Ectodermal cell (in vitro differentiated cells): ENCODE results near the gene BTG4.

Experiments used
- H3K27ac ChIP-seq: 2 replicates; pipeline ENCODE4 v1.7.0; 2013; ENCODE audit warnings: mild to moderate bottlenecking, low read depth, low read length; ENCODE audit not compliant: insufficient read depth, poor library complexity, severe bottlenecking
- H3K27me3 ChIP-seq: 2 replicates; pipeline ENCODE4 v1.7.0; 2013; ENCODE audit warnings: mild to moderate bottlenecking, low read length; ENCODE audit not compliant: insufficient read depth, control insufficient read depth, poor library complexity, severe bottlenecking
- H3K36me3 ChIP-seq: one replicate; pipeline ENCODE4 v1.7.0; 2013; ENCODE audit warnings: low read length; ENCODE audit not compliant: control insufficient read depth, insufficient read depth
- H3K4me1 ChIP-seq: one replicate; pipeline ENCODE4 v1.7.0; 2013; ENCODE audit warnings: low read length; ENCODE audit not compliant: control insufficient read depth, insufficient read depth
- H3K4me3 ChIP-seq: 2 replicates; pipeline ENCODE4 v1.7.0; 2013; ENCODE audit warnings: low read depth, low read length, control low read depth; ENCODE audit not compliant: insufficient read depth
- H3K9me3 ChIP-seq: 2 replicates; pipeline ENCODE4 v1.7.0; 2013; ENCODE audit warnings: mild to moderate bottlenecking, low read length, moderate library complexity; ENCODE audit not compliant: control insufficient read depth
- WGBS, 2 experiments: methylation state at CpG; one replicate each; pipeline ENCODE4 v1.1.7; 2013; ENCODE audit warnings: missing lambda C conversion rate in 2 of 2; 5-methylcytosine and 5-hydroxymethylcytosine counted together

Gene BTG4

GRCh38 chr11:111456859-111457730 lies 55.1 kb downstream of the BTG4 start:
- Histone ChIP-seq H3K36me3 (no peaks in the 10 kb centered on the region), H3K4me3 (no peak overlapping the region), H3K27ac (no peak overlapping the region), H3K4me1 (peaks cover 3% of the 10 kb centered on the region), H3K27me3 (no peaks in the 10 kb centered on the region), H3K9me3 (no peaks in the 10 kb centered on the region)
- 91 to 92% methylated on average over 11 of the region's 11 CpGs for WGBS, 2 experiments

GRCh38 chr11:111456086-111456858 lies 55.9 kb downstream of the BTG4 start:
- Histone ChIP-seq H3K4me3 (no peak overlapping the region), H3K36me3 (no peaks in the 10 kb centered on the region), H3K9me3 (no peaks in the 10 kb centered on the region), H3K4me1 (peaks cover 3% of the 10 kb centered on the region), H3K27ac (no peak overlapping the region), H3K27me3 (no peaks in the 10 kb centered on the region)
- WGBS, 2 experiments: 93 to 94% methylated on average over 16 of the region's 16 CpGs

DNA sequence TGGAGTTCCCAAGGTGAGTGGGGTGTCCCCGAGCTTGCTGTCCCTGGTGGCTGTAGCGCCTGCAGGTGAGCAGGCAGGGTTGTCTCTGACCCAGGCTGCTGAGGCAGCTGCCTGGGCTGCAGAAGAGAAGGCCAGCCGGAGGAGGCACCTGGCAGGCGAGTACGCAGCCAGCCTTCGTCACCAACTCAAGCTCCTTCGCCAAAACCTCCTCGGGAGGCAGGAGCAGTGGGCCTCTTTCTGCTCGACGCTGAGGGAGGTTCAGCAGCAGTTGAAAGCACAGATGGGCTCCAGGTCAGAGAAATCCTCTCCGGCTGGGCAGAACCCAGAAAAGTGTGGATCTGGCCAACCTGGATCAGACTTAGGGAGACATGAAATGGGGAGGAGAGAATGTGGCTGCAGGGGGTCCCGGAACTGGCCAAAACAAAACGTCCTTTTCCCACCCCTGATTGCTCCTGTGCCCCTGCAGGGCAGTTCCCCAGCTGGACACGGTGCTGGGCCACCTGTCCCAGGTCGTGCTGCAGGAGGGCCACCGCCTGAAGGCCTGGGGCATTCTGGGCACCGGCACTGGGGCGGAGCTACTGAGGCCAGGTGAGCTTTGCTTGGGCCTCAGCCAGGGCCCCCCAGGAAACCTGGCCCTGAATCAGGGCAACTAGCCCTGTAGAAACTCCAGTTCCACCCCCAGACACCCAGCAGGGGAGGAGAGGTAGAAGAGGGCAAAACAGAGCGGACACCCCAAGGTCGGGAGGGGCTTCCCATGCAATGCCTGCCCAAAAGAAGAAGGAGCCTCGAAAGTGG lies 56.7 kb downstream of the BTG4 start:
- no peaks in the 10 kb centered on the region for H3K36me3 ChIP-seq
- peaks cover 3% of the 10 kb centered on the region for H3K4me1 ChIP-seq
- 80 to 83% methylated on average over 21 of the region's 21 CpGs for WGBS, 2 experiments
- no peak overlapping the region for H3K4me3 ChIP-seq
- no peaks in the 10 kb centered on the region for H3K9me3 ChIP-seq
- H3K27me3 ChIP-seq: no peaks in the 10 kb centered on the region
- H3K27ac ChIP-seq: no peak overlapping the region

GRCh38 chr11:111454561-111455192 lies 57.5 kb downstream of the BTG4 start:
- 33 to 36% methylated on average over 11 of the region's 11 CpGs for WGBS, 2 experiments
- no peaks in the 10 kb centered on the region for H3K9me3 ChIP-seq
- no peaks in the 10 kb centered on the region for H3K27me3 ChIP-seq
- H3K27ac ChIP-seq: no peak overlapping the region
- peaks cover 3% of the 10 kb centered on the region for H3K4me1 ChIP-seq
- no peak overlapping the region for H3K4me3 ChIP-seq
- H3K36me3 ChIP-seq: no peaks in the 10 kb centered on the region

- H3K4me3 ChIP-seq: no peak overlapping the region
- no peaks in the 10 kb centered on the region for H3K36me3 ChIP-seq
- H3K9me3 ChIP-seq: no peaks in the 10 kb centered on the region
- WGBS, 2 experiments: 81 to 84% methylated on average over 10 of the region's 10 CpGs
- no peaks in the 10 kb centered on the region for H3K27me3 ChIP-seq
- peaks cover 3% of the 10 kb centered on the region for H3K4me1 ChIP-seq
- no peak overlapping the region for H3K27ac ChIP-seq
Measured at GRCh38 chr11:111452817-111453552, 59.2 kb downstream of the BTG4 start.

DNA sequence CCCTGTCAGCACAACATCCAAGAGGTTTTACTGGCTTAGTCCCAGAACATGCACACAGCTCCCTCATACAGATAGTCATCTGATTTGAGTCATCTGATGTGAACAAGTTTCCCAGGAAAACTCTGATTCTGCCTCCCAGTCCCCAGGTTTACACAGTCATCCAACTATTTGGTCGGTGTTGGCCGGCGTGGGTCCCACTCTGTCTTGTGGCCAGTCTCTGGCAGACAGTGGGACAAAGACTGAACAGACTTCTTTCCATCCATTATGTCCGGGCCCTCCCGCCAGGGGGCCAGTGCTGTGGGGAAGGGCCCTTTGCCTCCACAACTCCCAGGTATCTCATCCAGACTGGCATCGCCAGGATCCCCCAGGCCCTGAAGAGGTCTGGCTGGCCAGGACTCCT lies 60.0 kb downstream of the BTG4 start:
- Histone ChIP-seq H3K4me3 (no peak overlapping the region), H3K27me3 (no peaks in the 10 kb centered on the region), H3K27ac (no peak overlapping the region), H3K36me3 (no peaks in the 10 kb centered on the region), H3K4me1 (peaks cover 3% of the 10 kb centered on the region), H3K9me3 (no peaks in the 10 kb centered on the region)
- WGBS, 2 experiments: 91 to 98% methylated on average over 6 of the region's 6 CpGs

GRCh38 chr11:111450480-111451320 lies 61.5 kb downstream of the BTG4 start:
- H3K4me3 ChIP-seq: no peak overlapping the region
- H3K27ac ChIP-seq: no peak overlapping the region
- 90 to 93% methylated on average over 12 of the region's 12 CpGs for WGBS, 2 experiments
- peaks cover 3% of the 10 kb centered on the region for H3K4me1 ChIP-seq
- H3K27me3 ChIP-seq: no peaks in the 10 kb centered on the region
- no peaks in the 10 kb centered on the region for H3K9me3 ChIP-seq
- H3K36me3 ChIP-seq: no peaks in the 10 kb centered on the region

GRCh38 chr11:111449696-111450479 lies 62.3 kb downstream of the BTG4 start:
- H3K36me3 ChIP-seq: no peaks in the 10 kb centered on the region
- H3K4me1 ChIP-seq: peaks cover under 1% of the 10 kb centered on the region
- H3K27me3 ChIP-seq: no peaks in the 10 kb centered on the region
- H3K27ac ChIP-seq: no peak overlapping the region
- no peaks in the 10 kb centered on the region for H3K9me3 ChIP-seq
- 92 to 93% methylated on average over 4 of the region's 4 CpGs for WGBS, 2 experiments
- H3K4me3 ChIP-seq: no peak overlapping the region
